Superior temporal gyrus (tissue), 1 donor: ENCODE results near the gene NT5C1B.

Experiments used
- DNase-seq: peaks from one replicate; pipeline ENCODE4 v3.0.0-alpha.2; 2016; ENCODE audit errors: extremely low spot score

Gene NT5C1B

DNA sequence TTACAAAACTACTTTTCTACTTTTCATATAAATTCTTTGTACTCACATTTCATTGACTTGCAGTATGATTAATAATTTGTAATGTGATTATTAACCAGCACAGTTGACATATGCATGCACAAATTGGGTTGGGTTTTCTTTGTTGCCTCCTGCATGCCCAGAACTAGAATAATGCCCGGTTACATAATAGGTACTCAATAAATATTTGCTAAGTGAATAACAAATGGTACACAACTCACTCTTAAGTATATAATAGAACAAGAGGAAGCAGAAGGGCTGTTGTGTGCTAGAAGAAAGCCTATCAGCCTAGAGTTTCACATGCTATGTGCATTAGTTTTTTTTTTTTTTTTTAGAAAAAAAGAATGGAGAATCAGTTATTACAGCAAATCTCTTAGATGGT, 38.2 kb downstream of the NT5C1B start:
- DNase-seq: no peak

DNA sequence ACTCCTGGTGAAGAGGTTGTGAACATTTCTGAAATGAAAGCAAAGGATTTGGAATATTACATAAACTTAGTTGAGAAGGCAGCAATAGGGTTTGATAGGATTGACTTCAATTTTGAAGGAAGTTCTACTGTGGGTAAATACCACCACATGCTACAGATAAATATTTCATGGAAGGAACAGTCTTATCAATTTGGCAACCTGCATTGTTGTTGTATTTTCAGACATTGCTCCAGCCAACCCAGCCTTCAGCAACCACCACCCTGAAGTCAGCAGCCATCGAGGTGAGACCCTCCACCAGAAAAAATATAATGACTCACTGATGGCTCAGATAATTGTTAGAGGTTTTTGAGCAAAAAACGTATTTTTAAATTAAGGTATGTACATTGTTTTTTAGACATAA, 38.9 kb downstream of the NT5C1B start:
- no peak for DNase-seq

DNA sequence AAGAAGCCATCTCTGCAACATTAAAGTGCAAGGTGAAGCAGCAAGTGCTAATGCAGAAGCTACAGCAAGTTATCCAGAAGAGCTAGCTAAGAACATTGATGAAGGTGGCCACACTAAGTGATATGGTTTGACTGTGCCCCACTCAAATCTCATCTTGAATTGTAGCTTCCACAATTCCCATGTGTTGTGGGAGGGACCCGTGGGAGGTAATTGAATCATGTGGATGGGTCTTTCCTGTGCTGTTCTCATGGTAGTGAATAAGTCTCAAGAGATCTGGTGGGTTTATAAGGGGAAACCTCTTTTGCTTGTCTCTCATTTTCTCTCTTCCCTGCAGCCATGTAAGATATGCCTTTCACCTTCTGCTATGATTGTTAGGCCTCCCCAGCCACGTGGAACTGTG, 40.3 kb downstream of the NT5C1B start:
- no peak for DNase-seq

DNA sequence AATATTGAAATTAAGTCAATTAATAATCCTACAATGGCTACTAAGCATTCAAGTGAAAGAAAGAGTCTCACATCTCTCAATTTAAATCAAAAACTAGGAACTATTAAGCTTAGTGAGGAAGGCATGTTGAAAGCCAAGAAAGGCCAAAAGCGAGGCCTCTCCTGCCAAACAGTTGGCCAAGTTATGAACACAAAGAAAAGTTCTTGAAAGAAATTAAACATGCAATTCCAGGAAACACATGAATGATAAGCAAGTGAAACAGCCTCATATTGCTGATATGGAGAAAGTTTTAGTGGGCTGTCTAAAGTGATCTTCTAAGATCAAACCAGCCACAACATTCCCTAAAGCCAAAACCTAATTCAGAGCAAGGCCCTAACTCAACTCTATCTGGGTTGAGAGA, 40.7 kb downstream of the NT5C1B start:
- no peak for DNase-seq

DNA sequence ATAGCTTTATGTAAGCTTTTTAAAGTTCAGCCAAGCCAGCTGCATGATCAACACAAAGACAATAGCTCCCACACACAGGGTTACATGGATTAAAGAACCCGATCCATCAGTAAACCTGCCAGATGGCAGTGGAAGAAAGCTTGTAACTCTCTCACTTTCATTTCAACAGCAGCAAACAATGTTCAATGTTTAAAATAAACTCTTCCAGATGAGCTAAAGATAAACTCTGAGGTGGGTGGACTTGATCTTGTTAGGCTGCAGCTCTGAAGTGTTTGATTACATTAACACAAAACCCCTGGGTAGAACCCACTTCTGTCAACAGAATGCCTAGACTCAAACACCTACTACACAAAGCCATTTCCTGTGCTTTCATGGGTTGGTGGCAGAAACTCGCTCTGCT, 42.8 kb downstream of the NT5C1B start:
- DNase-seq: peak; percentile 14

DNA sequence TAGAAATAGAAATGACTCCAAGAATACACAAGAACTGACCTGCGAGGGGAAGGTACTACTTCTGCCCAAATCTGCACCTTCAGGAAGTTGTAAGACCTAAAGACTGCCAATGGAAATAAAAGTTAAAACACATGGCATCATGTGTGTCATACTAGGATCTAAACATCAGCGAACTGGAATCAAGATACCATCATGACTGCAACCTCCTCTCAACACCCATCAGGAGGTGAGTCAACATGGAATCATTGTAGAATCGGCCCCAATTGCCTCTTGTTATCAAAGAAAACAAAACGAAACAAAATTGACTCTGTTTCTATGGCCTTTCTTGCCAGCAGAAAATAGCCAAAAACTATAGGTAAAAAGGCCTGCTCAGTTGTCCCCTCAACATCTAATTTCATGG, 44.0 kb downstream of the NT5C1B start:
- DNase-seq: no peak

DNA sequence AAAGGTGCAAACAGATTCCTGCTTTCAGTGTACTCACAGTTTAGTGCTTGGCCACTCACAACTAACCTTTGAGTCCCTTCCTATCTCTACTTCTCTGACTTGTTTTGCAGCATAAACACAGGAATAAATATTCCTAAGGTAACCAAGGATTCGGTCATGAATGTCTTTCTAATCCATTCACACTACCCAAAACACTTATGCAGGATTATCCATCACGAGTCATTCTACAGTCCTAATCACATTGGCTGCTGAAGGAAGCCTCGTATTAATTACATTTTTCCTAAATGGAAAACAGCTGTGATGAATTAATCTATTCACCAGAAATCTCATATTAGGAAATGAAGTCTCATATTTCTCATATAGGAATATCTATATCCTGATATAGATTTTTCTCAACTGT, 45.2 kb downstream of the NT5C1B start:
- no peak for DNase-seq

DNA sequence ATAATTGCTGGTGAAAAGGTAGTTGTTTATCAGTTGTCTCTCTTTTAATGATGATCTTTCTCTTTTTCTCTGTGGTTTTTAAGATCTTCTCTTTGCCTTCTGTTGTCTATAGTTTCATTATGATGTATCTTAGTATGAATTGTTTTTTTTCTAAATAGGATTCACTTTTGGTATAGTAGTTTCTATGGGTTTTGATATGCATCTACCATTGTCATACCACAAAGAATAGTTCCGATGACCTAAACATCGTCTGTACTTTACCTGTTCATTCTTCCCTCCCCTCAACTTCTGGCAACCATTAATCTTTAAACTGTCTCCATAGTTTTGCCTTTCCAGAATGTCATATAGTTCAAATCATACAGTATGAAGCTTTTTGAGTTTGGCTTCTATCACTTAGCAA, 48.5 kb downstream of the NT5C1B start:
- DNase-seq: no peak

DNA sequence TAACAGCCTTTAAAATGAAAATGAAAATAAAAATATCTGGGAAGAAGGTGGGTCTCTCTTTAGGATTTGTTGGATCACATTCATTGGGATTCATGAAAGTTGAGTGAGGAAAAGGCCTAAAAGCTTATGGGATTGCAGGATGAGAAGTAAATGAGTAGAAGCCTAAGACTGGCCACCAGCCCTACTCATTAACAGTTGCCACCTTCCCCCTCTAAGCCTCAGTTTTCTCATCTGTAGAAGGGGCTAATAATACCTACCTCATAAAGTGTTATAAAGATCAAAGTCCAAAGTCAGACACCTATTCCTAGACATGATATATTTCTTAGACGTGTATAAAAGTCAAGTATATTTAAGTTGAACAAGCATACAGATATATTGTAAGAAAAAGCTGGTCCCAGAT, 52.7 kb downstream of the NT5C1B start:
- DNase-seq: no peak

DNA sequence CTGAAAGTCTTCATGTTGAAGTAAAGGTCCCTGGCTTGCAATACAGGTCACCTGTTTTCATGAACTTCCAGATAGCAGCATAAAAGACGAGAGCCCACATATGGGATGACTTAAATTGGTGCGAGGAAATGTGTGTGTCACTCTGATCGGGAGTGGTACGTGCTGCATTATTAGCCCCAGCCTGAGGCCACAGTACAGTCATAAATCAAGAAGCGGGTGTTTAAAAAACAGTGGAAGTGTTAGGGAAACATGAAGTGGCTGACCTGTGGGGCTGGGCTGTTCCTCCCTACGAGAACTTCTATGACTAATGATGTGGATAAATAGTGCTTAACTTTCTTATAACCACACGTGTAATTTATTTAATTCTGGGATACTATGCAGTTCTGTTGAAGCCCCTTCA, 53.3 kb downstream of the NT5C1B start:
- no peak for DNase-seq

DNA sequence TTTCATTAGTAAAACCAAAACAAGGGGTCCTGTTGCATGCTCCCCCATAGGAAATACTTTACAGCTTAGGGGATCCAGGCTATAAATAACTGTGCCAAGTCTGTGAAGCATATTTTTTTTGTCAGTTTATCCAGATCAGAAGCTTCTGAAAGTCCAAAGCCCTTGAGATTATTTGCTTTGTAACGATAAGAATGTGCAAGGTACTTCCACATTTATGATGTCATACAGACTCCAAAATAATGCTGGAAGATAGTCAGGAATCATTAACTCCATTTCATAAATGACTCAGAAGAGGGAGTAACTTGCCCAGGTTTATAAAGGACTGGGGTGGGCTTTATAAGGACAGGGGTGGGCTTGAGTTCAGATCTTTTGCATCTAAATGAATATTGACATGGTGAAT, 58.2 kb downstream of the NT5C1B start:
- DNase-seq: no peak

DNA sequence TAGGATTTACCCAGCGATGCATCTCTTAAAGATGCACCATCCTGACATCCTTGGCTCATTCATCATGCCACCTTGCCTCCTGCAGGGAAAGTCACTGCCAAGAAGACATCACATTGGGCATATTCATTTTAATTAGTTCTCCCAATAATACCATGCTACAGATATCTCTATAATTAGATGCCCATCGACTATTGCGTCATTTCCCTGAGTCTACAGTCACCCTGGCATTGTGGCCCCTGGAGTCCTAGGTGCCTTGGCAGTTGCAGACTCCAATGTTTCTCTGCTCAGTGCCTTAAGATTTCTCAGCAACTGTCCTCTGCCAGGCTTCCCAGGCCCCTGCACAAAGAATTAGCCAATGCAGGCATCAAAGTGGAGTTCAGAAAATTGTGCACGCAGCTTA, 61.5 kb downstream of the NT5C1B start:
- DNase-seq: no peak

DNA sequence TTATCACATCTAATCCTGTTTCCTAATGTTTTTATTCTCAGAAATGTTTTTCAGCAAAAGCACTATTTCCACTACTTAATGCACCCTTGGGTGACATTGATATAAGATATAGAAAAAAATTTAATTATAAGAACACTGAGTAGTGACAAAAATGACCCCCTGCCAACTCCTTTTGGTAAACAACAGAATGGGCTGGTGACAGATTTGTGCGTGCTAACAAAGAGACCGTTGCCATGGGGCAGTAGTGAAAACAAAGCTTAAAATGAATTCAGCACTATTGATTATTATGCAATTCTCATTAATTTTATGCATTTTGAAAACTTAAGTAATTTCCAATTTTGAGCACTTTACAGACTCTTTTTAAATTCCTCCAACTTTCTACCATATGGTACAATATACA, 62.0 kb downstream of the NT5C1B start:
- DNase-seq: no peak

DNA sequence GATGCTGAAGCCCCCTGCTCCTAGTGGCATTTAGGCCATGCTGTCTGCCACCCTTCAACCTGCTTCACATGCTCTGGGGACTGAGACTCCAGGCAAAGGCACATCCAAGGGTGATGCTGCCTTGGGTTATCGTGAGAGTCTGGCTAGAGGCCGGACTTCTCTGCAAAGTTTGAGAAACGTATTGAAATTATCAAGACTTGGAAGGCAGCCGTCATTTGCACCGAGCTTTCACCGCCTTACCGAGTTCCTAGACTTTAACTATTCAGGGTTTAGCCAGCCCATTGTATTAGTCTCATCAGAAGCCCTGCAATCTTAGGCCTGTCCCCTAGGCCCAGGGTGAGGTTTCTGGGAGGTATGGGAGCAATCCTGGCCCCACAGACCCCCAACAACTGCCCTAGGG, 62.9 kb downstream of the NT5C1B start:
- no peak for DNase-seq

DNA sequence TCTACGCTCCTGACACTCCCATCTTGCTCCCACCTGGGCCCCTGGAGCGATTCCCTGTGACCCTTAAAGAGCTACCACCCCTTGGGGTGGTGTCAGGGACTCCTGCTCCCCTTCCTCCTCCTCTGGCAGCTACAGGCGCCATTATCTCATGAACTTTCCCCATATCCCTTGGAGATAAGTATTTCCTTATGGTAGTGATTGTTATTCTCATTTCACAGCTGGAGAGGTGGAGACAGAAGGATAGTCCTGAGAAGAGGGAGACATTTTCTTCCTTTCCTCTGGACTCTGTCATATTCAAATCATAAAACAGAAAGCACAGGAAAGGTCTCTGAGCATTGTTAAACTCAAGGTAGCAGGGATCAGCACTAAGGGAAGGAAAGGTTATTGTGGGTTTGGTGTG, 63.5 kb downstream of the NT5C1B start:
- DNase-seq: no peak

DNA sequence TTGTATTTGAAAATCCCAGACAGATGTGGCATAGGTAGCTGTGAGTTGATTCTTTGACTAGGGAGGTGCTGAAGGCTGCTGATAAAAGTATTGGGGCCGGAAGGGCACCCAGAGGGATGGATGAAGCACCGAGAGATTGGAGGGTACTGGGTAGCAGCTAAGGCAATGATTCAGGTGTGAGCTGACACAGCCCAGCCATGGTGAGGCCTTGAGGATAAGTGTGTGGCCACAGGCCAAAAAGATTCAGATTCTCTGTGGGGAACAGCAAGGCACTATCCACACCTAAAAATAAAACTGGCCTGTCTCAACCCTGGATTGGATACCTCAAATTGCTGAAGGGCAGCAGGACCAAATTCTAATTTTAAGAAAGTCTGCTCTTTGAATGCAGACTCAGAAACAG, 64.1 kb downstream of the NT5C1B start:
- DNase-seq: no peak

DNA sequence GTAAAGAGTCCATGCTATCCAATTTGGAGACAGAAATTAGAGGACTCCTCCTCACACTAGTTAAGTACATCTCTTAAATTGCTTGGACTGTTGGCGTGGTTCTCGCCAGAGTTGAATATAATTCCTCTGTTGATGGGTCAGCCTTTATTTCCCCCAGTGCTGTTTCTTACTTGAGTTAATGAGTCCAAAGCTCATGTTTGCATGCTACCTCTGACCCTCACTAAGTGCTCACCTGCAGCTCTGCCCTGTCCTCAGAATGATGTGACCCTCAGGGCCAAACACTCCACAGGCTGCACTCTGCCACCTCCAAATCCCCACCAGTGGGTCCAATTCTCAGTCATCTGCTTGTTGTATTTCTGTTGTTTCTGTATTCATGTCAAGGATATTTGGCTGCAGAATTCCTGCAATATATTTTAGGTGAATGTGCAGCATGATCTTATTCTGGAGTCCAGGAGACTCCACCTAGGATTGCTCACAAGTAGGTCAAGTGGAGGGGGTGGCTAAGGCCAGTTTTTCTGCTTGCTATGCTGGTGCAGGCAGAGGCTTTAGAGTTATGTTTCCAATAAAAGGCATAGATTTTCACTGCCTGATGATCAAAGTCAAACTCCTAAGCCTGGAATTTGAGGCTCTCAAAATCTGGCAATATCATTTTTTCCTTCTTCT, 66.8 kb downstream of the NT5C1B start:
- no peak for DNase-seq

DNA sequence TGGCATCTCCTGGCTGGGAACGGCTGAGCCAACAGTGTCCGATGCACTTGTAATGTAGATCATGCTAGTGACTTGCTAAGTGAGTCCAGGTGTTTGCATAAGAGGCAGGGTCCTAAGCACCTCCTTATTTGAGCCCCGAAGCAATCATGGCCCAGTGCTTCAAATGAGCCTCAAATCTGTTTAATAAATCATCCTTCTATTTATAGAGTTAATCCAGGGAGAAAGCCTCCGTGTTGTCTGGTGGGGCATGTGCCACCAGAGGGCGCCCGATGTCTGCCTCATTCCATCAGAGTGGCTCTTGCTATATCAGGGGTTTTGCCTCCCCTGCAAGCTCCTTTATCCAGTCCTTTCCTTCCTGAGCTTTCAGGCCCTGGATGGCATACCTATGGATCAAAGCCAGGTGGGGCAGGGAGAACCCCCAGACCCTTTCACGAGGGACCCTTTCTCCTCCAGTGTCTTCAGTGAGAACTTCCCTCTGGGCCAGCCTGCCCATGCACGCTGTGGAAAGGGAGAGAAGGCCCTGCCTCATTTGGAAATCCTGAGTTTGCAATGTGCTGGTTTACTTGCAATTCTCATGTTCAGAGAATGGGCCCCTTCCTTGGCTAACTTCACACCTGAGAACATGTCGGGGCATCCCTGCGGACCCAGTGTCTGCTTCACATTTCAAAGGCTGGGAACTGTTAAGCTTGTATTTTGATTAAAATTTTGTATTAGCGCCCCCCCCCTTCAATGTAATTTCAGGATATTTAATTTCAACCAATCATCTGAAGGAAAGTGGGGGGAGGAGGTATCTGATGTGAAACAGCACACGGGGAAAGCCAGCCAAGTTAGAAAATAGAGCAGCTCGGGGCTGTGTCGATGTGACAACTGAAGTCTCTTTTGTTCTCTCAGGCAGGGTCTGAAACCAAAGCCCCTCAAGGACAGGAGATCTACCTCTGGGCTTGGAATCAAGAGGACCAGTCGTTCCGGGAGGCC, 68.6 kb downstream of the NT5C1B start:
- peak; percentile 90 for DNase-seq

DNA sequence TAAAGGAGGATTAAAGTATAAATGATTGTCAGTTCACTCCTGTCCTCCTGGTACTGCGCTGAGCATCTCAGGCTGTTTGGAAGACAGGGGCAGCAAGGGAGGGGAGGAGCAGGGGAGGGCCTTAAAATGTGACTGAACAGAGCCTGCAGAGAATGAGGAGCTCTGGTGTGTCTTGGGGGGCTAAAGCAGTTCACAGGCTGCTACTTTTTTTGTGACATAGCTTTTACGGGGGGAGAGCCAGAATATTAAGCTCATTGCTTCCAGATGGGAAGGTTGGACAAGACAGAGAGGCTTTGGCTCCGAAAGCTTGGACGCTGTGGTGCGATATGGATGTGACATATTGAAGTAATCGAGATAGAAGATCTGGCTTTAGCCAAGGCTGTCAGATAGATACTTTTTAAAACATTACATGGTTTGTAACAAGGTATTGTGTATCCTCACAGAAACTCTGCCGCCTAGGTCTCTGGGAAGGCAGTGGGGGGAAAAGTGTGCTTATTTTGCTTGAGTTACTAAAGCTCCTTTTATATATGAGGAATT, 69.4 kb downstream of the NT5C1B start:
- DNase-seq: no peak

DNA sequence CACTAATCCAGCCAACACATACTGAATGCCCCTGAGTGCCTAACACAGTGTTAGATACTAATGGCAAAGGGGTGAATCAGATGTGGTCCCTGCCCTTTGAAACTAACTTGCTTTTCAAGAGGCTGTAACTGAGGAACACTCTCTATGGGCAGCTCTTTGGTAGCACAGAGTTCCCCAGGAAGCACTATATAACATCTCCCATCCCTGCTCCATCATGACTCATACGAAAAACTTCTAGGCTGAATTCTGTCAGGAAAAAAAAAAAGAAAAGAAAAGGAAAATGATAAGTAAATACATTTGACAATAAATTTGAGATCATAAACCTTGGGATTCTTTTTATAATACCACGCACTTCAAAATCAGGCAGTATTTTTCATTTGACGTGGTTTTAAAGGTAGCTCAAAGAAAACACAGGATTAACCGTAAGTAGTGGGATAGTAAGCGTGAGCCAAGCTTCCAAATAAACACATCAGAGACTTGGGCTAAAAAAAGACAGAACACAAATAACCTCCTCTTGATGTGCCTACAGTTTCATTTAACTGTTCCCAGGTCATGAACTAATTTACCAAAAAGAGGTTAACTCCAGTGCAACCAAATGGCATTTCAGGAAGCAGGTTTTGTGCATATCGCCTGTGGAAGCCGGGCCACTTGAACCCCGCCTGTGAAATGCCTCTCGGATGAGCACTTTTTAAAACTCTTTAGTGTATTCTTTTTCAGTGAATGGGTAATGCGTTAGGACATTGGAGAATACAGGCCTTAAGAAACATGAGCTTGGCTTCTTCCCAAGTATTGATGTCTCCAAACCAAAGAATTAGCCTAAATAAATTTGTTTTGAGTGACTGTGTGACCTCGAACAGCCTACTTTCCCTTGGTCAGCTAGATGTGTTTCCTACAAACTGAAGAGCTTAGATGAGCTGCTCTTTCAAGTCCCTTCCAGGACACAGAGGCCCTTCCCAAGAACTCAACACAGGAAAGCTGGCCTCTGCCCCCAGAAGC, 71.0 kb downstream of the NT5C1B start:
- DNase-seq: no peak

DNA sequence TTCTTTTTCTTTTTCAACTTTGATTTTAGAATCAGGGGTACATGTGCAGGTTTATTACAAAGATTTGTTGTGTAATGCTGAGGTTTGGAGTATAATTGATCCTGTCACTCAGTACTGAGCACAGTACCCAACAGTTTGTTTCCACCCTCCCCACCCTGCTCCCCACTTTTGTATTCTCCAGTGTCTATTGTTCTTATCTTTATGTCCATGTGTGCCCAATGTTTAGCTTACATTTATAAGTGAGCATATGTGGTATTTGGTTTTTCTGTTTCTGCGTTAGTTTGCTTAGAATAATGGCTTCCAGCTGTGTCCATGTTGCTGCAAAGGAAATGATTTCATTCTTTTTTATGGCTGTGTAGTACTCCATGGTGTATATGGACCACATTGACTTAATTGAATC, 72.0 kb downstream of the NT5C1B start:
- DNase-seq: no peak

DNA sequence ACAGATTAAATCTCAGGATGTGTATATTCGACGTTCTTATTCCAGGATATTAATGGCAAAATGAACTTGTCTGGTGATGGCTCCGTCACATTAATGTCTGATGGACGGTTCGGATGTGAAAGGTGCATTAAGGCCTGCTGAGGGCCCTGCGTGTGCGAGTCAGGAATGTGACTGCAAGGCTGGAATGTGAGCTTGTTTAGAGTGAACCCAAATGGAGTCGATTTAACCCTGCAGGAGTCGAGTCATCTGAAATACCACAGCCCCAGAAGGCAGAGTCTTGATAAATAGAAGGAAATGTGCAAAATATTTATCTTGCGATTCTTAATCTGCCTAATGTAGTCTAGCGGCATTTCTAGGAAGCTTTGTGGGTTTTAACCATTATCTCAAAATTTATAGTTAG, 73.3 kb downstream of the NT5C1B start:
- DNase-seq: no peak
